Sigmoid colon (tissue), 7 donors: ENCODE data around the gene MAST2. TPM values are rescaled to one million over a fixed set of nuclear protein-coding genes. Genes with fewer than 3 reads are reported as not detected.
A peak's percentile ranks its signal among the peaks of the same experiment; 100 is the strongest.

Experiments used
- DNase-seq: peaks from one replicate; pipeline ENCODE4 v3.0.0-alpha.2; 2019
- H3K27ac ChIP-seq, 4 donors: fragments of 200-600 bp; sonication (generic); one replicate each; pipeline ENCODE4 v1.5.1; 2016 to 2019; ENCODE audit warnings: mild to moderate bottlenecking in 1 of 4
- H3K27me3 ChIP-seq, 3 donors: fragments of 200-600 bp; sonication (generic); one replicate each; pipeline ENCODE4 v1.5.1; 2019; ENCODE audit warnings: mild to moderate bottlenecking in 1 of 3
- H3K36me3 ChIP-seq, 4 donors: fragments of 200-600 bp; sonication (generic); one replicate each; pipeline ENCODE4 v1.5.1; 2016 to 2019
- H3K4me1 ChIP-seq, 4 donors: fragments of 200-600 bp; sonication (generic); one replicate each; pipeline ENCODE4 v1.5.1; 2017 to 2019
- H3K4me3 ChIP-seq, 4 donors: fragments of 200-600 bp; sonication (generic); one replicate each; pipeline ENCODE4 v1.5.1; 2017 to 2019; ENCODE audit warnings: mild to moderate bottlenecking in 2 of 4, moderate library complexity in 1 of 4
- H3K9me3 ChIP-seq, 4 donors: fragments of 200-600 bp in 3 of 4; sonication (generic) in 3 of 4; one replicate each; pipeline versions ENCODE4 v1.5.1 to v1.6.1; 2013 to 2019
- CTCF ChIP-seq, 4 experiments: fragments of 450-650 bp in 3 of 4; fragments of 200-600 bp in 1 of 4; IDR thresholded peaks; one replicate each; pipeline ENCODE4 v1.5.1; 2016 to 2019; ENCODE audit warnings: antibody characterized with exemption in 4 of 4, mild to moderate bottlenecking in 3 of 4, moderate library complexity in 2 of 4
- EP300 ChIP-seq, 4 donors: sonication (generic); formaldehyde crosslinking; IDR thresholded peaks; one replicate each; pipeline ENCODE4 v1.6.1; 2017; ENCODE audit warnings: antibody characterized with exemption in 4 of 4
- POLR2A ChIP-seq, 2 donors: fragments of 450-650 bp; IDR thresholded peaks; one replicate each; pipeline ENCODE4 v1.6.1; 2016; ENCODE audit warnings: antibody characterized with exemption in 2 of 2, mild to moderate bottlenecking in 2 of 2, moderate library complexity in 2 of 2
- POLR2AphosphoS5 ChIP-seq, 4 donors: sonication (generic); formaldehyde crosslinking; IDR thresholded peaks; one replicate each; pipeline ENCODE4 v1.6.1; 2017; ENCODE audit warnings: antibody characterized with exemption in 4 of 4
- WGBS, 2 donors: extraction: QIAGEN DNeasy Blood & Tissue Kit; methylation state at CpG; one replicate each; pipeline ENCODE4 v1.1.7; 2013; 5-methylcytosine and 5-hydroxymethylcytosine counted together
- intact Hi-C: fragments of 100-400 bp; cut with DNase I; formaldehyde crosslinking; loops from one replicate; pipeline ENCODE4 v1.15.1; 2023
- polyA plus RNA-seq, 3 donors: library from polyadenylated mRNA; stranded (reverse); fragments of 200-250 nt; gene quantifications; one replicate each; pipeline ENCODE4 v1.2.3, GENCODE V29; 2013
- total RNA-seq, 4 donors: library from RNA; depleted of rRNA; stranded (reverse); fragments of >200 nt; gene quantifications; one replicate each; pipeline ENCODE4 v1.1.0, GENCODE V29; 2016
- donor health status: healthy with polysubstance abuse.
- donor health status: Bipolar disorder and iron deficiency.
- donor health status: healthy.

MAST2 gene
- total and polyA plus RNA-seq, 7 donors, result 19.3 to 54.0 (median 32.0) TPM

- no peak for DNase-seq
- Histone ChIP-seq H3K4me3 (no peak overlapping the region), H3K27ac (peak overlapping the region; percentile 1 to 35 (median 13)), H3K27me3 (no peaks in the 10 kb centered on the region), H3K4me1 (peaks cover 0 to 13% (median 10%) of the 10 kb centered on the region in 4 donors), H3K9me3 (no peaks in the 10 kb centered on the region), H3K36me3 (no peaks in the 10 kb centered on the region)
- WGBS, 2 donors, result 7 to 64% methylated on average over 2 of the region's 2 CpGs
- intact Hi-C loops, result no loop called here
- TF ChIP-seq POLR2AphosphoS5 (IDR thresholded peaks at IDR 0.05) (peak in 1 of 4 donors; percentile 10), CTCF (IDR thresholded peaks at IDR 0.05) (no peak), POLR2A (IDR thresholded peaks at IDR 0.05) (no peak)
Observed at GRCh38 chr1:45979074-45979777, 175.8 kb downstream of the MAST2 start.

GRCh38 chr1:45979778-45980176, 176.4 kb downstream of the MAST2 start:
- Histone ChIP-seq H3K27me3 (no peaks in the 10 kb centered on the region), H3K4me3 (no peak overlapping the region), H3K36me3 (no peaks in the 10 kb centered on the region), H3K4me1 (peaks cover 0 to 13% (median 10%) of the 10 kb centered on the region in 4 donors), H3K27ac (peak overlapping the region in 1 of 4 donors; percentile 35), H3K9me3 (no peaks in the 10 kb centered on the region)
- intact Hi-C loops, result no loop called here
- 27 to 82% methylated on average over 5 of the region's 5 CpGs for WGBS, 2 donors
- no peak for DNase-seq
- no peak for TF ChIP-seq POLR2AphosphoS5 (IDR thresholded peaks at IDR 0.05)
- TF ChIP-seq POLR2A (IDR thresholded peaks at IDR 0.05), result no peak
- TF ChIP-seq EP300 (IDR thresholded peaks at IDR 0.05), result no peak
- no peak for TF ChIP-seq CTCF (IDR thresholded peaks at IDR 0.05)

GRCh38 chr1:45982359-45982758, 178.9 kb downstream of the MAST2 start:
- Histone ChIP-seq H3K36me3 (no peaks in the 10 kb centered on the region), H3K4me3 (no peak overlapping the region), H3K27me3 (no peaks in the 10 kb centered on the region), H3K4me1 (peaks cover 0 to 13% (median 10%) of the 10 kb centered on the region in 4 donors), H3K9me3 (no peaks in the 10 kb centered on the region), H3K27ac (no peak overlapping the region)
- intact Hi-C loops, result no loop called here
- 32 to 74% methylated on average over 2 of the region's 2 CpGs for WGBS, 2 donors
- DNase-seq, result no peak
- TF ChIP-seq CTCF (IDR thresholded peaks at IDR 0.05), result no peak
- no peak for TF ChIP-seq EP300 (IDR thresholded peaks at IDR 0.05)
- TF ChIP-seq POLR2A (IDR thresholded peaks at IDR 0.05), result no peak
- TF ChIP-seq POLR2AphosphoS5 (IDR thresholded peaks at IDR 0.05), result no peak

GRCh38 chr1:45983967-45984366, 180.6 kb downstream of the MAST2 start:
- H3K27ac ChIP-seq, result no peak overlapping the region

More at GRCh38 chr1:45983967-45984366, 180.6 kb downstream of the MAST2 start:
- no peaks in the 10 kb centered on the region for H3K36me3 ChIP-seq
- intact Hi-C loops, result no loop called here
- H3K27me3 ChIP-seq, result no peaks in the 10 kb centered on the region
- no peaks in the 10 kb centered on the region for H3K9me3 ChIP-seq
- peaks cover 0 to 9% (median 8%) of the 10 kb centered on the region in 4 donors for H3K4me1 ChIP-seq
- H3K4me3 ChIP-seq, result no peak overlapping the region
- DNase-seq, result no peak
- TF ChIP-seq CTCF (IDR thresholded peaks at IDR 0.05), result no peak
- no peak for TF ChIP-seq EP300 (IDR thresholded peaks at IDR 0.05)
- TF ChIP-seq POLR2A (IDR thresholded peaks at IDR 0.05), result no peak
- TF ChIP-seq POLR2AphosphoS5 (IDR thresholded peaks at IDR 0.05), result no peak
